Small intestine (tissue), 7 donors: ENCODE measurements around the gene SHF. TPM values are rescaled to one million over a fixed set of nuclear protein-coding genes. Genes with fewer than 3 reads are reported as not detected.
A peak's percentile ranks its signal among the peaks of the same experiment; 100 is the strongest.

ENCODE experiments used
- DNase-seq, 2 donors: peaks; one replicate each; pipeline versions ENCODE4 v3.0.0 to v3.0.0-alpha.2; 2013
- FAIRE-seq: peaks from 2 replicates; lab custom pipeline; 2012; peaks lifted over from hg19 to GRCh38; lab: Jason Lieb, UNC
- H3K27ac ChIP-seq, 3 donors: one replicate each; pipeline ENCODE4 v1.5.1; 2013; ENCODE audit warnings: low read length in 2 of 3, mild to moderate bottlenecking in 2 of 3, control low read depth in 1 of 3, inconsistent platforms in 1 of 3, low read depth in 1 of 3, moderate library complexity in 1 of 3
- H3K27me3 ChIP-seq, 3 donors: one replicate each; pipeline ENCODE4 v1.6.1; 2013; ENCODE audit warnings: low read length in 3 of 3, inconsistent platforms in 1 of 3; ENCODE audit not compliant: control insufficient read depth in 3 of 3, insufficient read depth in 3 of 3
- H3K36me3 ChIP-seq, 3 donors: one replicate each; pipeline ENCODE4 v1.6.1; 2013; ENCODE audit warnings: low read length in 3 of 3, inconsistent platforms in 1 of 3, low read depth in 1 of 3, mild to moderate bottlenecking in 1 of 3, moderate library complexity in 1 of 3; ENCODE audit not compliant: control insufficient read depth in 3 of 3, insufficient read depth in 2 of 3
- H3K4me1 ChIP-seq, 3 donors: one replicate each; pipeline ENCODE4 v1.6.1; 2013; ENCODE audit warnings: low read length in 2 of 3, inconsistent platforms in 1 of 3, low read depth in 1 of 3, mild to moderate bottlenecking in 1 of 3, moderate library complexity in 1 of 3; ENCODE audit not compliant: control insufficient read depth in 3 of 3, insufficient read depth in 2 of 3
- H3K4me3 ChIP-seq, 3 donors: one replicate each; pipeline ENCODE4 v1.5.1; 2013; ENCODE audit warnings: low read length in 3 of 3, control low read depth in 1 of 3, inconsistent platforms in 1 of 3, low read depth in 1 of 3, mild to moderate bottlenecking in 1 of 3, moderate library complexity in 1 of 3
- H3K9me3 ChIP-seq, 2 donors: one replicate each; pipeline ENCODE4 v1.6.1; 2013; ENCODE audit warnings: low read depth in 1 of 2, low read length in 1 of 2; ENCODE audit not compliant: control insufficient read depth in 2 of 2, insufficient read depth in 1 of 2
- WGBS, 3 donors: extraction: QIAGEN DNeasy Blood & Tissue Kit; methylation state at CpG; one replicate each; pipeline ENCODE4 v1.1.7; 2013; 5-methylcytosine and 5-hydroxymethylcytosine counted together
- polyA plus RNA-seq, 4 donors: library from polyadenylated mRNA; stranded (reverse) in 3 of 4; unstranded in 1 of 4; fragments of 200-250 nt in 3 of 4; fragments of 120-200 nt in 1 of 4; gene quantifications; one replicate each; pipeline versions ENCODE4 v1.2.1 to v1.2.3, GENCODE V29; 2013
- donor health status: healthy with polysubstance abuse.
- donor health status: control.
- donor health status: control.
- donor health status: Bipolar disorder and iron deficiency.
- donor health status: healthy.

SHF gene
- polyA plus RNA-seq, 4 donors = 9.5 to 25.0 (median 11.6) TPM

GRCh38 chr15:45225506-45226273 is 37.9 kb upstream of the SHF start:
- no peak for FAIRE-seq
- H3K4me1 ChIP-seq = peaks cover 4 to 38% (median 4%) of the 10 kb centered on the region in 3 donors
- no peaks in the 10 kb centered on the region for H3K36me3 ChIP-seq
- H3K27ac ChIP-seq = peak overlapping the region in 2 of 3 donors; percentile 25 to 75
- no peak overlapping the region for H3K4me3 ChIP-seq
- H3K27me3 ChIP-seq = no peaks in the 10 kb centered on the region
- peak; percentile 34 to 59 for DNase-seq
- 60 to 79% (median 63%) methylated on average over 11 of the region's 11 CpGs for WGBS, 3 donors
- H3K9me3 ChIP-seq = peaks cover 2 to 30% of the 10 kb centered on the region in 2 donors

GRCh38 chr15:45224621-45225217 is 37.0 kb upstream of the SHF start:
- H3K27ac ChIP-seq = peak overlapping the region in 2 of 3 donors; percentile 25 to 75
- no peaks in the 10 kb centered on the region for H3K27me3 ChIP-seq
- peaks cover 0 to 32% (median 4%) of the 10 kb centered on the region in 3 donors for H3K4me1 ChIP-seq
- H3K4me3 ChIP-seq = no peak overlapping the region
- FAIRE-seq (peak; percentile 15), DNase-seq (peak; percentile 85 to 88)
- peaks cover 2 to 26% of the 10 kb centered on the region in 2 donors for H3K9me3 ChIP-seq
- no peaks in the 10 kb centered on the region for H3K36me3 ChIP-seq
- 7 to 37% (median 29%) methylated on average over 5 of the region's 5 CpGs for WGBS, 3 donors

GRCh38 chr15:45221967-45222366 is 34.2 kb upstream of the SHF start:
- Histone ChIP-seq H3K4me1 (peaks cover 0 to 23% (median 2%) of the 10 kb centered on the region in 3 donors), H3K27ac (peak overlapping the region in 1 of 3 donors; percentile 14), H3K4me3 (no peak overlapping the region), H3K36me3 (no peaks in the 10 kb centered on the region), H3K9me3 (peaks cover 2 to 19% of the 10 kb centered on the region in 2 donors), H3K27me3 (no peaks in the 10 kb centered on the region)
- FAIRE-seq (no peak), DNase-seq (peak; percentile 56 to 58)
- WGBS, 3 donors = 50 to 72% (median 62%) methylated on average over 4 of the region's 4 CpGs

GRCh38 chr15:45221053-45221599 is 33.4 kb upstream of the SHF start:
- Histone ChIP-seq H3K27me3 (no peaks in the 10 kb centered on the region), H3K27ac (peak overlapping the region in 1 of 3 donors; percentile 20), H3K9me3 (peaks cover 2 to 14% of the 10 kb centered on the region in 2 donors), H3K36me3 (no peaks in the 10 kb centered on the region), H3K4me1 (peaks cover 0 to 19% (median 2%) of the 10 kb centered on the region in 3 donors), H3K4me3 (no peak overlapping the region)
- no peak for DNase-seq
- 91 to 98% (median 93%) methylated on average over 2 of the region's 2 CpGs for WGBS, 3 donors
- FAIRE-seq = no peak

- H3K36me3 ChIP-seq = no peaks in the 10 kb centered on the region
- no peak for FAIRE-seq
Observed at GRCh38 chr15:45212493-45212892, 24.7 kb upstream of the SHF start.

GRCh38 chr15:45205192-45205591 is 17.4 kb upstream of the SHF start:
- FAIRE-seq = no peak
- H3K36me3 ChIP-seq = no peaks in the 10 kb centered on the region
- WGBS, 3 donors = 3 to 4% (median 3%) methylated on average over 2 of the region's 2 CpGs

More at GRCh38 chr15:45212493-45212892, 24.7 kb upstream of the SHF start:
- peaks cover 0 to 14% of the 10 kb centered on the region in 2 donors for H3K9me3 ChIP-seq
- DNase-seq = no peak
- H3K4me1 ChIP-seq = no peaks in the 10 kb centered on the region
- 15 to 55% (median 30%) methylated on average over 1 of the region's 1 CpG for WGBS, 3 donors
- no peak overlapping the region for H3K27ac ChIP-seq
- no peak overlapping the region for H3K4me3 ChIP-seq
- no peaks in the 10 kb centered on the region for H3K27me3 ChIP-seq

GRCh38 chr15:45203182-45203581 is 15.4 kb upstream of the SHF start:
- no peaks in the 10 kb centered on the region for H3K9me3 ChIP-seq
- DNase-seq (no peak), FAIRE-seq (no peak)
- WGBS, 3 donors = 56 to 83% (median 72%) methylated on average over 4 of the region's 4 CpGs
- H3K27ac ChIP-seq = no peak overlapping the region
- no peaks in the 10 kb centered on the region for H3K36me3 ChIP-seq
- peaks cover 0 to 11% (median 0%) of the 10 kb centered on the region in 3 donors for H3K4me1 ChIP-seq
- no peak overlapping the region for H3K4me3 ChIP-seq
- H3K27me3 ChIP-seq = no peaks in the 10 kb centered on the region

More at GRCh38 chr15:45205192-45205591, 17.4 kb upstream of the SHF start:
- Histone ChIP-seq H3K27me3 (no peaks in the 10 kb centered on the region), H3K4me3 (no peak overlapping the region), H3K4me1 (peaks cover 0 to 9% (median 0%) of the 10 kb centered on the region in 3 donors), H3K27ac (no peak overlapping the region), H3K9me3 (no peaks in the 10 kb centered on the region)
- DNase-seq = peak; percentile 80 to 83

GRCh38 chr15:45201869-45202268 is 14.1 kb upstream of the SHF start:
- Histone ChIP-seq H3K9me3 (no peaks in the 10 kb centered on the region), H3K36me3 (no peaks in the 10 kb centered on the region), H3K27ac (peak overlapping the region in 1 of 3 donors; percentile 100), H3K4me1 (peaks cover 0 to 11% (median 0%) of the 10 kb centered on the region in 3 donors), H3K27me3 (no peaks in the 10 kb centered on the region), H3K4me3 (no peak overlapping the region)
- FAIRE-seq = no peak
- no peak for DNase-seq
- WGBS, 3 donors = 92 to 95% (median 95%) methylated on average over 7 of the region's 7 CpGs
